ENCODE data around the gene MFAP4.

The MFAP4 gene

GRCh38 chr17:19366637-19366972 lies 20.4 kb downstream of the MFAP4 start:
- ChIA-PET CTCF (interaction anchor here (0.6 to 5.6 kb wide), 4 partner anchors 11 to 951 kb away, joined by 3 to 156 read pairs (median 6); partner anchors contain the start of gene MAPK7), POLR2A (no interaction called here)
- H3K36me3 ChIP-seq (ENCODE audit: control insufficient read depth in 2 of 2, insufficient read depth in 1 of 2, low read length in 2 of 2): no peaks in the 10 kb centered on the region
- no peak overlapping the region for H3K27ac ChIP-seq (ENCODE audit: extremely low read depth, low read depth, low read length)
- no peaks in the 10 kb centered on the region for H3K9me3 ChIP-seq (ENCODE audit: control insufficient read depth, insufficient read depth, low read depth, low read length)
- no peak overlapping the region for H3K4me3 ChIP-seq (ENCODE audit: low read depth, low read length)
- peaks cover 4% of the 10 kb centered on the region for H3K4me1 ChIP-seq (ENCODE audit: control insufficient read depth, insufficient read depth, low read length)
- TF ChIP-seq ZNF664 (tag by site-specific recombination; IDR thresholded peaks at IDR 0.05): no peak
- no peak for TF ChIP-seq ZNF510 (tag by site-specific recombination; IDR thresholded peaks at IDR 0.05; ENCODE audit: insufficient replicate concordance)
- no peak for TF ChIP-seq ZFP37 (tag by site-specific recombination; IDR thresholded peaks at IDR 0.05)
- TF ChIP-seq GLI2 (tag by site-specific recombination; IDR thresholded peaks at IDR 0.05; ENCODE audit: borderline replicate concordance, low read depth): no peak
- no peak for TF ChIP-seq ZNF175 (tag by site-specific recombination; IDR thresholded peaks at IDR 0.05)
- no peak for TF ChIP-seq SP2 (tag by site-specific recombination; IDR thresholded peaks at IDR 0.05)
- no peak for TF ChIP-seq RBAK (tag by site-specific recombination; IDR thresholded peaks at IDR 0.05)
- TF ChIP-seq ZNF776 (tag by site-specific recombination; IDR thresholded peaks at IDR 0.05; ENCODE audit: borderline replicate concordance): no peak

GRCh38 chr17:19365833-19366636 lies 21.0 kb downstream of the MFAP4 start:
- ChIA-PET CTCF (interaction anchor here (0.6 to 5.6 kb wide), 8 partner anchors 12 to 397 kb away, joined by 3 to 156 read pairs (median 4); partner anchors contain the start of gene MAPK7), POLR2A (interaction anchor here (0.6 to 0.9 kb wide), 2 partner anchors 83 to 141 kb away, joined by 3 read pairs; no protein-coding TSS in a partner anchor)
- Histone ChIP-seq H3K36me3 (ENCODE audit: control insufficient read depth in 2 of 2, insufficient read depth in 1 of 2, low read length in 2 of 2) (no peaks in the 10 kb centered on the region), H3K4me1 (ENCODE audit: control insufficient read depth, insufficient read depth, low read length) (peaks cover 5% of the 10 kb centered on the region), H3K4me3 (ENCODE audit: low read depth, low read length) (no peak overlapping the region), H3K27ac (ENCODE audit: extremely low read depth, low read depth, low read length) (no peak overlapping the region), H3K9me3 (ENCODE audit: control insufficient read depth, insufficient read depth, low read depth, low read length) (no peaks in the 10 kb centered on the region)
- TF ChIP-seq ZNF280D (tag by site-specific recombination; IDR thresholded peaks at IDR 0.05) (no peak), ZFP3 (tag by site-specific recombination; IDR thresholded peaks at IDR 0.05; ENCODE audit: low read depth) (peak; percentile 86), ZNF416 (tag by site-specific recombination; IDR thresholded peaks at IDR 0.05) (no peak)

GRCh38 chr17:19365499-19365817 lies 21.5 kb downstream of the MFAP4 start:
- H3K9me3 ChIP-seq (ENCODE audit: control insufficient read depth, insufficient read depth, low read depth, low read length): no peaks in the 10 kb centered on the region
- POLR2A ChIA-PET: interaction anchor here (0.6 to 0.9 kb wide), 2 partner anchors 84 to 141 kb away, joined by 3 read pairs; no protein-coding TSS in a partner anchor
- CTCF ChIA-PET: interaction anchor here (0.6 to 5.6 kb wide), 8 partner anchors 12 to 398 kb away, joined by 3 to 156 read pairs (median 5); partner anchors contain the start of gene MAPK7
- no peak overlapping the region for H3K4me3 ChIP-seq (ENCODE audit: low read depth, low read length)
- no peak overlapping the region for H3K27ac ChIP-seq (ENCODE audit: extremely low read depth, low read depth, low read length)
- H3K4me1 ChIP-seq (ENCODE audit: control insufficient read depth, insufficient read depth, low read length): peaks cover 5% of the 10 kb centered on the region
- H3K36me3 ChIP-seq (ENCODE audit: control insufficient read depth in 2 of 2, insufficient read depth in 1 of 2, low read length in 2 of 2): no peaks in the 10 kb centered on the region
- TF ChIP-seq REPIN1 (tag by site-specific recombination; IDR thresholded peaks at IDR 0.05; ENCODE audit: low read depth) (no peak), ZNF626 (tag by site-specific recombination; IDR thresholded peaks at IDR 0.05) (no peak), ZSCAN23 (tag by site-specific recombination; IDR thresholded peaks at IDR 0.05) (no peak), PRDM2 (tag by site-specific recombination; IDR thresholded peaks at IDR 0.05; ENCODE audit: borderline replicate concordance) (no peak), ZNF148 (tag by site-specific recombination; IDR thresholded peaks at IDR 0.05; ENCODE audit: borderline replicate concordance) (no peak), ZNF529 (tag by site-specific recombination; IDR thresholded peaks at IDR 0.05; ENCODE audit: insufficient replicate concordance) (no peak), ZNF791 (tag by site-specific recombination; IDR thresholded peaks at IDR 0.05) (no peak)
